Stimulated activated CD4-positive, alpha-beta T cell treated with anti-CD3 and anti-CD28 coated beads, Interleukin-15, amount 100 ng/mL, for 48 hours (primary cell): ENCODE results near the gene TGIF2.
"Not testable (repeated sequence)": the region's sequence is repeated elsewhere in the genome, so short reads cannot be mapped to it uniquely, and the experiment has no call there.

ENCODE experiments used
- DNase-seq, 2 donors: peaks; one replicate each; pipeline ENCODE4 v3.0.0-alpha.2; 2020; ENCODE audit warnings: low read depth in 2 of 2

TGIF2 gene

DNA sequence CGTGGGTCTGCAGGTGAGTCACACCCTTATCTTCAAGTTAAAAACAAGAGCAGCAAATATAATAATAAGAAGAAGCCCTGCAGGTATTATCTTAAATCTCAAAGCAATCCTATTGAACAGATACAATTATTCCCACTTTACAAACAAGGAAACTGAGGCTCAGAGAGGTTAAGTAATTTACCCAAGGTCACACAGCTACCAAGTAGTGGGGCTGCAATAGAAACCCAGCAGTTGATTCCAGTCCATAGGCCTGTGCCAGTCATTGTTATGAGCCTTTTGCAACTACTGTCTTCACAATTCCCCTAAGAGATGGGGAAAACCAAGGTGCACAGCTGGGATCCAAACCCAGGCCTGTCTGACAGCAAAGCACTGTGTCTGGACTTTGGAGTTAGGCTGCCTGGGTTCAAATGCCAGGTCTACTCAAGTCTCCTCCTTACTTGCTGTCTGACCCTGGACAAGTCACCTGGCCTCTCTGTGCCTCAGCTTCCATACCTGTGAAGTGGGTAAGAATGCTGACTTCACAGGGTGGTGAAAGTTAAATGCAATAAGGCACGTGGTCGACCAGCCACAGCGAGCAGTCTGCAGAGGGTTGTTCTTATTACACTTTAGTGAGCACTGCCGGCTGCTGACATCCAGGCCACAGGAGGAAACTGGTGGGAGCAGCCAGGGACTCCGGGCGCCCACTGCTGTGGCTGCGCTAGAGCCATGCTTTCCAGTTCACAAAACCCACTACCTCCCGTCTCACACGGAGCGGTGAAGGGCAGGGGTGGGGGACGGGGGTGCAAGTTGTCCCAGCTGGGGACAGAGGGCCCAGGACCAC lies 26.0 kb upstream of the TGIF2 start:
- no peak for DNase-seq

DNA sequence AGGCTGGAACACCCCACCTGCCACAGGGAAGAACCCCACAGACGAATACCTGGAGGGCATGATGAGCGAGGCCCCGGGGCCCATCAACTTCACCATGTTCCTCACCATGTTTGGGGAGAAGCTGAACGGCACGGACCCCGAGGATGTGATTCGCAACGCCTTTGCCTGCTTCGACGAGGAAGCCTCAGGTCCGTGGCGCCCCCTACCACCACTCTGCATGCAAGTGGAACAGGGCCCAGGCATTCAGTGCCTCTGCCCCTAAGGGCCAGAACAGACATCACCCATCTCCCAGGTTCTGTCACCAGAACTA lies 25.4 kb upstream of the TGIF2 start:
- no peak for DNase-seq

DNA sequence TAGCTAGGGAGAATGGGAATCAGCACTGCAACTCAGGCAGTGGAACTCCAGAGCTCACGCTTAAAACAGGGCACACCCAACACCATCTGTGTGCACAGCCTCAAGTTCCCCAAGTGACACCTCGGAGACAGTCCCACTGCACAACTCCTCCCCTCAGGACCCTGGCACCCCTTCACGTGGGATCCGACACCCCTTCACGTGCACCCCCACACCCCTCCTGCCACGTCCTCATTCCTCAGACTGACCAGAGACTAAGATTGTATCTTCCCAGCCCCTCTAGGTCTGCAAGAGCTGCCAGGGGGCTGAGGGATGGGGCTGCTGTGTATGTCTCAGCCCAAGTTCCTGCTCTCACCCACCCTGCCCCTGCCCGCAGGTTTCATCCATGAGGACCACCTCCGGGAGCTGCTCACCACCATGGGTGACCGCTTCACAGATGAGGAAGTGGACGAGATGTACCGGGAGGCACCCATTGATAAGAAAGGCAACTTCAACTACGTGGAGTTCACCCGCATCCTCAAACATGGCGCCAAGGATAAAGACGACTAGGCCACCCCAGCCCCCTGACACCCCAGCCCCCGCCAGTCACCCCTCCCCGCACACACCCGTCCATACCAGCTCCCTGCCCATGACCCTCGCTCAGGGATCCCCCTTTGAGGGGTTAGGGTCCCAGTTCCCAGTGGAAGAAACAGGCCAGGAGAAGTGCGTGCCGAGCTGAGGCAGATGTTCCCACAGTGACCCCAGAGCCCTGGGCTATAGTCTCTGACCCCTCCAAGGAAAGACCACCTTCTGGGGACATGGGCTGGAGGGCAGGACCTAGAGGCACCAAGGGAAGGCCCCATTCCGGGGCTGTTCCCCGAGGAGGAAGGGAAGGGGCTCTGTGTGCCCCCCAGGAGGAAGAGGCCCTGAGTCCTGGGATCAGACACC lies 24.4 kb upstream of the TGIF2 start:
- DNase-seq, result no peak

DNA sequence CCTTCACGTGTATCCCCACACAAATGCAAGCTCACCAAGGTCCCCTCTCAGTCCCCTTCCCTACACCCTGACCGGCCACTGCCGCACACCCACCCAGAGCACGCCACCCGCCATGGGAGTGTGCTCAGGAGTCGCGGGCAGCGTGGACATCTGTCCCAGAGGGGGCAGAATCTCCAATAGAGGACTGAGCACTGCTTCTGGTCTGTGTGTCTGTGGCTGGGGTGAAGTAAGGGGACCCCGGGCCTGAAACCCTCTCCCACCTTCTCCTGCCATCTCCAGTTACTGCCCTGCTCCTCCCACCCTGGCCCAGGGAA lies 23.8 kb upstream of the TGIF2 start:
- DNase-seq, result no peak

DNA sequence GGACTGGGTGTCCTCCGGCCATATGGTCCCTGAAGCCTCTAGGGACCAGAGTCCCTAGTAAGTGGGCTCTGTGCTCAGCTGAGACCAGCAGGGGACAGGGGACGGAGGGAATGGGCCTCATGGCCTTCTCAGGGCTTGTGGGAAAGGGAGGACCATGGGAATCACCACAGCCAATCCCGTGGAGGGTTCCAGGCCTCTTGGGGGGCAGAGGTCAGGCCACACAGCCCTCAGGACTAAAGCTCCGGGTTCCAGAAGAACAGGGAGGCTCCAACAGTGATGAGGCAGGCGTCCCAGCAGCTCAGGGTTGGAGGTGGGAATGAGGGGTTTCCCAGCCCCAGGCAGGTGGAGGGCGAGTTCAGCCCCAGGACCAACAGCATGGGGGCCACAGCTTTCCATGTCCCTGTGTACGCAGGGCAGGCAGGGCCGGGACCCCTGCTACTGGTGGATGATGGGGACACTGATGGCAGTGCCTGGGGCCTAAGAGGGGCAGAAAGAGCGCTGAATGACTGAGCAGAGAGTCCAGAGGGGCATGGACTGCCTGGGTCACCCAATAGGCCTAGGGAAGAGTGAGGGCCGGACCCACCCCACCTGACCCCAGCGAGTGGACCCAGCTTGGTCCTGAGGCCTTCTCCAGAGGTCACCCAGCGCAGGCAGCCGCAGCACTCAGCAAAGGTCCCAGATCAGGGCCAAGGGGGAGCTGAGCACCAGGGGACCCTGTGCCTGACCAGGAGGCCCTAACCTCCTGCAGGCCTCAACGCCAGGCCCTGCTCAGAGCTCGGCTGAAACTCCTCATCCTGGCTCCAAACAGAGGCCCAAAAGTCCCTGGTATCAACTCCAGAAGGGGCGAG lies 23.2 kb upstream of the TGIF2 start:
- DNase-seq, result no peak

DNA sequence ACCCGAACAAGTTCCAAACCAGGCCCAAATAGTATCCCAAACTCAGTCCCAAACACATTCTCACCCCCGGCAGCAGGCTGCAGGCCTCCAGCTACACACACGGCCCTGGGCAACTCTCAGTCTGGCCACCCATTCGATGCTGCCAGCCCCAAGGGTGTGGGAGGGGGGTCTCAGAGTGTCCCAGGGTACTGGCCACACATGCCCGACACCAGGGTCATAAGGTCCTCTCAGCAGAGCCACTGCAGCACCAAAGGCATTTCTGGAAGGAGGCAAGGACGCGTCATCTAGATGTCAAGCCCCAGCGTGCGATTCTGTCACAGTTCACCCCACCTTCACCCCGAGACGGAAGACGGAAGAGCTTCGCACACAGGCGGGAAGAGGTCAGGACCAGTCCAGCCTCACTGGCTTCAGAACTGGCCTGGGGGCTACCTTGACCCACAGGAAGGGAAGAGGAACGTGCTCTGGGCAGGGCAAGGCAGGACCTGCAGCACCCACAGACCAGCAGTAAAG lies 22.6 kb upstream of the TGIF2 start:
- DNase-seq, result no peak

DNA sequence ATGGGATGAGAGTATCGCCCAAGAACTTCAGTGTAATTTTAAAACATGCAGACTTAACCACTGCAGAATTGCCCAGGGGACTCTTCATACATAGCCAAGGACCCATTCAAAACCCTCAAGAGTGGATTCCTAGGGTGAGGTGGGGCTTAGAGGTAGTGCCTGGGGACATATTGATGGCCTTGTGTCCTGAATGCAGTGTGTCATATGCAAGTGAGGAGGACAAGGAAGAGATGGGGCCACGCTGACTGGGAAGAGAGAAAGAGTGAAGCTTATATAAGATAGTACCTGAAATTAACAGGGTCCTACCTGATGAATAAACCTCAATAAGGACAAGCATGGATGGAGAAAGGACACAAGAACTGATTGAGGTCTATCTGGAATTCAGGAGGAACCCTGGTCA lies 18.1 kb upstream of the TGIF2 start:
- no peak for DNase-seq

DNA sequence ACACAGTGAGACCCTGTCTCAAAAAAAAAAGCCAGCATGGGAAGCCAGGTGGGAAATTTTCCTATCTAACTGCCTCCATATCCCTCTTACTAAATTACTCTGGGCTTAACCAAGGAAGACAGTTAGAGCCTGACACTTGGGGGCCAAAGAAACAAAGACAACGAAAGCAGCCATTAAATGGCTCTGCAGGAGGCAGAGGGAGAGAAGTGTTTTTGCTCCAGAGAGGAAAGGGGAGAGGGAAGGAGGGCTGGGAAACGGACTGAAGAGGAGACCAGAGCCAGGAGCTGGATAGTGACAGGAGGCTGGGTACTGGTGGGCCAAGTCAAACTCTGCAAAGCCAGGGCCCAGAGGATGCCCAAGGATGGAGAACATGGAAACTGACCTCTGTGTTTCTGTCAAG lies 10.7 kb upstream of the TGIF2 start:
- no peak for DNase-seq

DNA sequence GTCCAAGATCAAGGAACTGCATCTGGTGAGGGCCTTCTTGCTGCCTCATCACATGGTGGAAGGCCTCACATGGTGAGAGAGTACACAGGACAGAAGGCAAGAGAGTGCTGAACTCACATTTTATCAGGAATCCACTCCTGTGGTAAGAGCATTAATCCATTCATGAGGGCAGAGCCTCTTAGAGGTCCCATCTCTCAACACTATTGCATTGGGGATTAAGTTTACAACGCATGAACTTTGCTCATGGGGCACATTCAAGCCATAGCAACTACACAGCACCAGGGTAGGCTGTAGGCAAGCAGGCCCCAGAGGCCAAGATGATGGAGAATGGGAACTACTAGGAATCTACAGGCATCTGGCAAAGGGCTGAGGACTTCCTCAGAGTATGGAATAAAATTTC lies 10.0 kb upstream of the TGIF2 start:
- no peak for DNase-seq

DNA sequence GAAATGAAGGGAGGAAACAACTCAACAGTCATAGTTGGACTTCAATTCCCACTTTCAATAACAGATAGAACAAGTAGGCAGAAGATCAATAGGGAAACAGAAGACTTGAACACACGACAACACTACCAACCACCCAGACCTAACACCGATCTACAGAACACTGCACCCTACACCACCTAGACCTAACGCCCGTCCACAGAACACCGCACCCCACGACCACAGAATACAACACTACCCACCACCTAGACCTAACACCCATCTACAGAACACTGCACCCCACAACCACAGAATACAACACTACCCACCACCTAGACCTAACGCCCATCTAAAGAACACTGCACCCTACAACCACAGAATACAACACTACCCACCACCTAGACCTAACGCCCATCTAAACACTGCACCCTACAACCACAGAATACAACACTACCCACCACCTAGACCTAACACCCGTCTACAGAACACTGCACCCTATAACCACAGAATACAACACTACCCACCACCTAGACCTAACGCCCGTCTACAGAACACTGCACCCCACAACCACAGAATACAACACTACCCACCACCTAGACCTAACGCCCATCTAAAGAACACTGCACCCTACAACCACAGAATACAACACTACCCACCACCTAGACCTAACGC lies 9.2 kb upstream of the TGIF2 start:
- not testable (repeated sequence) for DNase-seq

DNA sequence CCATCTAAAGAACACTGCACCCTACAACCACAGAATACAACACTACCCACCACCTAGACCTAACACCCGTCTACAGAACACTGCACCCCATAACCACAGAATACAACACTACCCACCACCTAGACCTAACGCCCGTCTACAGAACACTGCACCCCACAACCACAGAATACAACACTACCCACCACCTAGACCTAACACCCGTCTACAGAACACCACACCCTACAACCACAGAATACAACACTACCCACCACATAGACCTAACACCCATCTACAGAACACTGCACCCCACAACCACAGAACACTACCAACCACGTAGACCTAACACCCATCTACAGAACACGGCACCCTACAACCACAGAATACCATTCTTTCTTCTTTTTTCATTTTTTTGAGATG lies 8.7 kb upstream of the TGIF2 start:
- not testable (repeated sequence) for DNase-seq

DNA sequence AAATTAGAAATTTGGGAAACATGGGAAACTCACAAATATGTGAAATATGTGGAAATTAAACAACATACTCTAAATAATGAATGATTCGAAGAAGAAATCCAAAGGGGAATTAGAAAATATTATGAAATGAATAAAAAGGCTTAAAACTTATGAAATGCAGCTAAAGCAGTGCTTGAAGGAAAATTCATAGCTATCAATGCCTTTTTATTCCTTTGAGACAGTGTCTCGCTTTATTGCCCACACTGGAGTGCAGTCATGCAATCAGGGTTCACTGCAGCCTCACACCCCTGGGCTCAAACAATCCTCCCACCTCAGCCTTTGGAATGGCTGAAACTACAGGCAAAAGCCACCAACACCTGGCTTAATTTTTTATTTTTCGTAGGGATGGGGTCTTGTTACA lies 7.9 kb upstream of the TGIF2 start:
- no peak for DNase-seq

DNA sequence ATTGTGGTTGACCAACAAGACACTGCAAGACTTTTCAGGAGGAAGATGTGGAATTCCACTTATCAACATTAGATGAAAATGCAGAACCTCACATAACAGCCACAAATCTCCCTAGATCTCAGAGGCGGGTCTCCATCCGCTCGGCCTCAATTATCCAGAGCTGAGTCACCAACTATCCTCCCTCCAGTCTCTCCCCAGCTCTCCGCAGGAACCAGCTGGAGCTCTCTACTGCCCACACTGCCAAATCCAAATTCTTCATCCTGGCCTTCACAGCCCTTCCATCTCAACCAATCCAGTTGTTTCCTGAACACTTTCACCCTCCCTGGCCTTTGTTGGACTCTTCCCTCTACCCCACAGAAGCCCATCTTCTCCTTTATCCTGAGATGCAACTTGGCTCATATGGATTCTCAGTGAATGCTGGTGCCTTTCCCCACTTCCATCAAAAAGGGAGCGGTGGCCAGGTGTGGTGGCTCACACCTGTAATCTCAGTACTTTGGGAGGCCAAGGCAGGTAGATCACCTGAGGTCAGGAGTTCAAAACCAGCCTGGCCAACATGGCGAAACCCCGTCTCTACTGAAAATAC lies 3.5 kb upstream of the TGIF2 start:
- no peak for DNase-seq

DNA sequence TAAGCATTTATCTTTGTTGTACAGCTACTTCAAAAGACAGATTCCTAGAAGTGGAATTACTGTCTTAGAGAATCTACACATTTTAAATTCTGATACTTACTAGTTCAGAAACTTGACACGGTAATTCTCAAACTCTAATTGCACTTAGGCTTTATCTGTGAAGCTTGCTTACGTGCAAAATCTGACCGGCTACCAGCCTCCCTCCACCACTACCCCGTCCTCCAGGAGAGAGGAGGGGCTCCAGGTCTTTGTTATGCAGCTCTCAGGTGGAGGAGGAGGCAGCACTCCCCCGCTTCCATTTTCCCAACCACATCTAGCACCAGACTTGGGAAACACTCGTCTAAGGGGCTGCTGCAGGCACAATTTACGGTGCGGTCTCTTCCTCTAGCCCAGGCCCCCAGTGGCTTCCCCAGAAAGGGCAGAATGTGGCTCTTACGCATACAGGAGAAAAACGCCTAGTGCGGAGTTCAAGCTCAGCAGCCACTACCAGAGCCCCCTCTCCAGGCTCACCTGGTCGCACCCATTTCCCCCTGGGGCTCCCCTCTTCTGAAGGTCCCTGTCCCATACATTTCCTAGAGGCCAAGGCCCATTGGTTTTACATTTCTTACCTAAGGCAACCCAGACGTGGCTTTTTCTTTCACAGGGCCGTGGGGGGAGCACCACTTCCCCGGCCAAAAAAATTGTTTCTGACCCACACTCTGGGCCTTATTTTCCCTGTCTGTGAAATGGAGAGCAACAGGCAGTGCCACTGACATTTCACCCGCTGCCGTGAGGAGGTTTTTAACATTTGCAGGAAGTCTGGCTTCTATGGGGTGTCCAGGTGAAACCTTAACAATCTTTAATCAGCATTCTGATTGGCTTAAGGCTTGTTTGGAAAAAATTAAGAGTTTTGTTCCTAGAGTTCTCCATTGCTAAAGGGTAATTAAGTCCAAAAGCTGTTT lies 1.6 kb upstream of the TGIF2 start:
- no peak for DNase-seq

DNA sequence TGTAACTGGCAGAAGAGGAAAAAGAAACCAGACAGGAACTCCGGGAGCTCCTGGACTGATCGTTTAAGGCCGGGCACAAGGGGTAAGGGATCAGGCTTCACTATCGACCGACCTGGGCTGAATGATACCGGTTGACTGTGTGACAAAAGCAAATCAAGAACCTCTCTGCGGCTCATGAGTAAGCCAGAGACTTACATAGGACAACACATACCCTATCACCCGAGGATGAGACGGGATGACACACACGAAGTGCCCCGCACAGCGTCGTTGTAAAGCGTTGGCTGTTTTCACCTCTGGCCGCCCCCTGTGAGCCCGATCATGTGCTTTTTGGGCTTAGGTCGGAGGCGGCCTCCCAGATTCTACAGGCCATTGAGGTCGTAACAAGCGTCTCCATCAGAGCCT lies 695 bp upstream of the TGIF2 start:
- DNase-seq, result peak; percentile 72 to 74

DNA sequence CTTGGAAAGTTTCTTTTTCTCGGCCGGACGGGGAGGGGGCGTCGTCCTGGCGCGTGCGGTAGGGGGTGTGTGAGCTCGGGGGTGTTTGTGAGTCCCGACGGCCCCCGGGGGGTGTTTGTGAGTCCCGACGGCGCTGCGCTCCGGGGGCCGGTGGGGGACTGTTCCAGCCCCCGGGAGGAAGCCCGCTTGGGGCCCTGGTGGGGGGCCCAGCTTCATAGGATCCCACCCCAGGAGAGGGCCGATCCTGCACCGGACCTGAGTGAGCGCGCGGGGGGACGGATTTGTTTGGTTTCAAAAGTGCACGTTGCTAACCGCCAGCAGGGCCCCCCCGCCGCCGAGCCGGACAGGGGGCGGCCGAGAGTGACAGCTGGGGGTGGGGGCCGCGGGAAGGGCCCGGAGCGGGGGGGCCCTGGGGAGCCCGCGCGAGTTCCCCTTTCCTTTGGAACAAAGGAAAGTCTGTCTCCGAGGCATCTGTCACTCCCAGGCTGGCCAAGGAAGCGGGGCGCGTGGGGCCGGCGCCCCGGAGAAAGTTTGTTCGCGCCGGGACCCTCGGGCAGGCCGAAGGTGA lies 485 bp downstream of the TGIF2 start:
- DNase-seq, result no peak

DNA sequence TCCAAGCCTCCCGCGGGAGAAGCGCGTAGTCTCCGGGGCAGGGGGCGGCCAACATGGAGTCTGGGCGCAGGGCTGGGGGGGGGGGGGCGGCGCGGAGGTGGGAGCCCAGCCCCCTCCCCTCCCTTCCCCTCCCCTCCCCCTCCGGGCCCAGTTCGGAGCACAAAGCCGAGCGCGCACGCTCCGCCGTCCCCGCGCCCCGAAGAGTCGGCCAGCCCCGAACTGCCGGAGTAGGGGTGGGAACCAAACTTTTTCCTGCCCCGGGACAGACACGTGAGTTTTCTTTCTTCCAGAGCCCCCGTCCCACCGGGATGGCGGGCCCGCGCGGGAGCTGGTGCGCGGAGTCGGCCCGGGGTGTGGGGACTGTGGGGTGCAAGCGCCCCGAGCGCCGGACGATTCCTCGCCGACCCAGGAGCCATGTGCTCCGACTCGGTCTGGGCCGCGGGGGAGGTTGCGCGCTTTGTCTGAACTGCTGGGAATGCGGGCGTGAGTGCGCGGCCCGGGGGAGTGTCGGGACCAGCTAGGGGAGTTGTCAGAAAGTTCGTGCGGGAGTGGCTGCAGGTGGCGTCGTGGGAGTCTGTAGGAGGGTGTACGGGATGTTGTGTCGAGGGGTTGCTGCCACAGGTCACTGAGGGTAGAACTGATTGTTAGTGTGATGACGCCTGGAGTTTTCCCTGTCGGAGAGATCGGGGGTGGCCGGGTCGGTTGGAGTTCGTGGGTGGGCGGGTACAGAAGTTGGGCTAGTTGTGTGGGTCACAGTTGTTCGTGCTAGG lies 1.2 kb downstream of the TGIF2 start:
- no peak for DNase-seq

DNA sequence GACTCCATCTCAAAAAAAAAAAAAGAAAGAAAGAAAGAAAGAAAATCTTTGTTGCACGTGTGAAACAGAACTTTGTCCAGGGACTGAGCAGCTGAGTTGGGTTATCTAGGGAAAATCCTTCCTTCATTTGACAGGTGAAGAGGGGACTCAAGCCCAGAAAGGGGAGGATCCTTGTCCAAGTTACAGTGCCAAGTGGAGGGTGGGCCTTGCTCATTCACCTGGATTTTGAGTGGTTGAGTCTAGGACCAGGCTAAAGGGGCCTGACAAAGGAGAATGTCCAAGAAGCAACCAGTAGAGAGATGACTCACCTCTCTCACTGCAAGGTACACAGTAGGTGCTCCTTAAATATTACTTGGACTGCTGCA lies 2.7 kb downstream of the TGIF2 start:
- no peak for DNase-seq

DNA sequence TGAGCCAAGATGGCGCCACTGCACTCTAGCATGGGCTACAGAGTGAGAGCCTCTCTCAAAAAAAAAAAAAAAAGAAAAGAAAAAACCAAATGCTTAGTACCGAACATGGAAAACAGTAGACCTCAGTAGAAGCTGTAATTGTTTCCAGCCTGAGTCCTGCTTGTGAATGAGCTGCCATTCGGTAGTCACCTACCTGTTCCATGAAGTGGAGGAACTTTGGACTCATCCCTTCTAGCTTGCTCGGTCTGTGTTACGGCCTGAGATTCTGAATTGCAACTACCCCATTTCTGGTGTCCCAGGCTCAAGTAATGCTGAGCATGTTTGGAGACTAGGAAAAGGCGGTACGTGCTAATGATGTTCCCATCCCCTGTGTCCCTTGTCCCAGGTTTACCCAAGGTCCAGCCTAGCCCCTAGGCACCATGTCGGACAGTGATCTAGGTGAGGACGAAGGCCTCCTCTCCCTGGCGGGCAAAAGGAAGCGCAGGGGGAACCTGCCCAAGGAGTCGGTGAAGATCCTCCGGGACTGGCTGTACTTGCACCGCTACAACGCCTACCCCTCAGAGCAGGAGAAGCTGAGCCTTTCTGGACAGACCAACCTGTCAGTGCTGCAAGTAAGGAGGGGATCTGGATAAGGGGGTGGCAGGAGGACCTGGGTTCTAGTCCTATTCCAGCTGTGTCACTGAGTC lies 5.1 kb downstream of the TGIF2 start:
- DNase-seq, result no peak
